NCI-H774 (cell line): ENCODE results near the gene FUT7.

Experiments
- DNase-seq: peaks from one replicate; lab custom pipeline; 2025; lab: John Stamatoyannopoulos, UW

Gene FUT7

DNA sequence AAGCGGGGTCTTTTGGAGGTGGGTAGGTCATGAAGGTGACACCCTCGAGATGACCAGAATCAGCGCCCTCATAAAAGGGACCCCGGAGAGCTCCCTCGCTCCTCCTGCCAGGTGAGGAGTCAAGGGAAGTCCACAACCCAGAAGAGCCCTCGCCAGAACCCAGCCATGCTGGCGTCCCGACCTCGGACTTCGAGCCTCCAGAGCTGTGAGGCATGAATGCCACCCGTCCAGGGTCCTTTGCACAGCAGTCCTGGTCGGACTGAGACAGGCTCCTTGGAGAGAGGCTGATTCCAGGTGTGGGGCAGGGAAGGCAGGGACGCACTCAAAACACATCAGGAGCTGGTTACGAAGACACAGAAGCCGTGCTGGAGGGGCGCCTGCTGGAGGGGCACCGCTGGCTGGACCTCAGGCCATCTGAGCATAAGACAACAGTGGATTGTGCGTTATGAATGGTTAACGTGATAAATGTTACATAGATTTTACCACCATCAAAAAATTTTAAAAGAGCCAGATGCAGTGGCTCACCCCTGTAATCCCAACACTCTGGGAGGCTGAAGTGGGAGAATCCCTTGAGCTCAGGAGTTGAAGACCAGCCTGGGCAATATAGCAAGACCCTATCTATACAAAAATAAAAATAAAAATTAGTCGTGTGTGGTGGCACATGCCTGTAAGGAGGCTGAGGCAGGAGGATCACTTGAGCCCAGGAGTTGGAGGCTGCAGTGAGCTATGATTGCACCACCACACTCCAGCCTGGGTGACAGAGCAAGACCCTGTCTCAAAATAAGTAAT, 29.8 kb downstream of the FUT7 start:
- no peak for DNase-seq

DNA sequence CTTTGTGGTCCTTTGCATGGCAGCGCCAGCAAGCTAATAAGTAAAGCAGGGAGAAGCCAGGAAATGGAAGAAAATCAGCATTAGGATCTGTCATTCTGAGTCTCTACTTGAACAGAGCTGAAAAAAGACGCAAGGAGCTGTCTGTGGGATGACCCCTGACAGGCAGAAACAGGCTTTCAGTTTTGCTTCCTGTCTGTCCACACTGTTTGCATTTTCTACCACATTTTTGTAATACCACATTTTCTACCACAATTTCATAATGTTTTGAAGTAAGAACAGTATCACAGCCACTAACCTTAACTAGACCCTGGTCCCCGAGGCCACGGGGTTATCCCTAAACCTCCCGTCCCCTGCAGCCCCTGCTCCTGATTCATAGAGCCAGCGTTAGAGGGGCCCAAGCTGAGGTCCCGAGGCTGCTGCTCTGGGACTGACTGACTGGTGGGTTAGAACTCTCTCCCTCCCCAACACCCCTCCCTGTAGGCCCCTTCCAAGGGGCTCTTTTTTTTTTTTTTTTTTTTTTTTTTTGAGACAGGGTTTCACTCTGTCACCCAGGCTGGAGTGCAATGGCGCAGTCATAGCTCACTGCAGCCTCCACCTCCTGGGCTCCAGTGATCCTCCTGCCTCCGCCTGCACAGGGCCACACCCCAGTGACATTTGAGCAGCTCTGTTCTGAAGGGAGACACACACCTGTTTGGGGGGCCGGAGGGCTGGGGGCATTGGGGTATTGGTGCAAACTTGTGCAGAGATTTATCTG, 31.5 kb downstream of the FUT7 start:
- no peak for DNase-seq

DNA sequence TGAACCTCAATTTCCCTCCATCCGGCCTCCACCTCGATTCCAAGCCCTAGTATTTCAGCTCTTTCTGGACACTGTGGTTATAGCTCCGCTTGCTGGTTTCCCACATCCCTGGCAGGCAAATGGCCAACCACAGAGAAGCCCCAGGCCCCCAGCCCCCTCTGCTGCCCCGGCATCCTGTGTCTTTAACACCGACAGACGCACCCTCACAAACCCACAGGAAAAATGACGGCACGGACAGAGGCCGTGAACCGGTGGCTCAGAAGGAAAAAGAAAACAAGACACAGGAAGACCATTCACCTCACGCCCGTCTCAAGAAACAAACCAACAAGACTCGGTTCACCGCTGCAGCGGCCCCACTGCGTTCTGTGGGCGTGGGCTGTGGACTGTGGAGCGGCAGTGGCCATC, 34.1 kb downstream of the FUT7 start:
- DNase-seq: no peak

DNA sequence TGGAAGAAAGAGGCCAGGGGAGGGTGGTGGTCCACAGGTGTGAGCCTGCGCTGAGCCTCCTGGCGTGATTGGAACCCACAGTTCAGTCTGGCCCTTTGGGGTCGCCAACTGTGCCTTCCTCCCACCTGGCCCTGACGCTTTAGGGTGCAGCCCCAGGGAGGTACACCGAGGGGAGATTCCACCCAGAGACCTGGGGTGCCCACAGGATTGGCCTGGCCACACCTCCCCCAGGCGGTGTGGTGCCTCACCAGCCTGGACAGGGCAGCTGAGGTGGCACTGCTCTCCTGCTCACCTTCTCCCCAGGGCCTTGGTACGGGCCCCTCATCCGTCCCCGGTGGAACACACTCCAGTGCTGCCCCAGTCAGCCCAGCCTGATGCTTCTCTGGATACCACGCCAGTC, 34.5 kb downstream of the FUT7 start:
- no peak for DNase-seq

DNA sequence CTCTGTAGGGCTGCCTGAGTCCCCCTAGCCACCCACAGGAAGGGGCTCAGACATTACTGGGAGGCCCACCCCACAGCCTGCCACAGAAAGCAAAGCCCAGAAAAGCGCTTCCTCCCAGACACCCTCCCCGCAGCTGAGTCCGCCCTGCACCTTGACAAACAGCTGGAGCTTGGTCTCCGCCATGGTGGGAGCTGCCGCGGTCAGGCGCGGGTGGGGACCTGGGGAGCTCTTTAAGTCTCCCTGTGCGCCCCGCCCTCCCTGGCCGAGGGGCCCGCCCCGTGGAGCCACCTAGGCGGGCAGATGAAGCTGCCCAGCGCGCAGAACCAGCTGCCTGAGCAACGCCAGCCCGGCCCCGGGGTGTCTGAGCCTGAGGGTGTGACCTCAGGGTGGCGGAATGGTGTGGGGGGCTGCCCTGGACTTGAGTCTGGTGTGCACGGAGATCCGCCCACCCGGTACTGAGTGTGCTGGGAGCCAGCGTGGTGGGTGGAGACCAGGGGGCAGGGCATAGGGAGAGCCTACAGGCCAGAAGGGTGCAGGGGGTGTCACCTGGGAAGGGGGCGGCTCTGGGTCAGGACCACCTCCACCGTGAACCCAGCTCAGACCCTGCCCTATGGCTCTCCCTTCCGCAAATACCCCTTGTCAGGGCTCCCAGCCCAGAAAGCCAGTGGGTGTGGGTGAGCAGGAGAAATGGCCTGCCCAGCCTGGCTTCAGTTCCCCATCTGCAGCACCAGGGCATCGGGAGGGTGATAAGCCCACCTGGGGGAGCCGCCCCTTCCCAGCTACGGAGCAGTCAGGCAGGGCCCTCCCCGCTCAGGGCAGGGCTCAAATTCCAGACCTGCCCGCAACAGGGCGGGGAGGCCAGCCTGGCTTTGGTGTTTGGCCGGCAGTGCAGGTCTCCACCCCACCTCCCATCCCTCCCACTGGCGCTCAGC, 35.3 kb downstream of the FUT7 start, which contains the start of gene CLIC3:
TSS of gene CLIC3 (minus strand) at position 208 of the 932 bp plus-strand sequence. CDS start at position 183, 25 bp downstream.
- peak; percentile 25 for DNase-seq

DNA sequence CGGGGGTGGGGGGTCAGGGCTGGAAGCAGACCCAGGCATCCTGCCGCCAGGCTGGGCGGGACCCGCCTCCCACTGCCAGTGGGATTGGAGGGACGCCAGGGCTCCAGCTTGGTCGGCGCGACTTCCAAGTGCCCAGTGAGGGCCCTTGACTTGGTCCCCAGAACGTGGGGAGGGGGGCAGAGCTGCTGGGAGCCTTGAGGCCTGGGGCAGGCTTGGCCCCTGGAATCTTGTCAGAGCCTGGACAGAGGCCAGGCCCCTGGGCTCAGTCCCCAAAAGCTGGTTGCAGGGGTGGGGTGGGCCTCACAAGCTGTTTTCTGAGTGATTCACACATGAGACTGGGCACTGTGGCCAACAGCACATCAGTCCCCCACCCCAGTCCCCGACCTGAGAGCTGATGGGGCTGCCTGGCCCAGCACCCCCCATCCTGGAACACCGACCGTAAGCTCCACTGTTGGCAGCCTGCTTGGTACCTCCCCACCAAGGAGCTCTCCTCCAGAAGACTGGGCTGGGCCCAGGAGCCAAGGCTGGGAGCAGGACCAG, 36.0 kb downstream of the FUT7 start:
- no peak for DNase-seq

DNA sequence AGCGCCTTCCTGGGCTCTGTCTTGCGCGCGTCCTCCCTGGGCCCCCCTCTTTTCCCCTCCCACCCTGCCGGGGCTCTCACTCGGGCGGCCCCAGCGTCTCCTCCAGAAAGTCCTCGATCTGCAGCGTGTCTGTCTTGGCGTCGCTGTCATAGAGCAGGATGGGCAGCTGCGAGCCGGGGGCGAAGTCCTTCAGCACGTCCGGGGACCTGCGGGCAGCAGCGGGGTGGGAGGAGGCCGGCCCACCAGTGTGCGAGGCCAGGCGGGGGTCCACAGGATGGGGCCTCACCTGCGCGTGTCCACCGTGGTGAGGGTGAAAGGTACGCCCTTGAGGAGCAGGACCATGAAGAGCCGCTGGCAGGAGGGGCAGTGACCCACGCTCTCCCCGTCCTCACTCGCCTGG, 36.5 kb downstream of the FUT7 start:
- no peak for DNase-seq

DNA sequence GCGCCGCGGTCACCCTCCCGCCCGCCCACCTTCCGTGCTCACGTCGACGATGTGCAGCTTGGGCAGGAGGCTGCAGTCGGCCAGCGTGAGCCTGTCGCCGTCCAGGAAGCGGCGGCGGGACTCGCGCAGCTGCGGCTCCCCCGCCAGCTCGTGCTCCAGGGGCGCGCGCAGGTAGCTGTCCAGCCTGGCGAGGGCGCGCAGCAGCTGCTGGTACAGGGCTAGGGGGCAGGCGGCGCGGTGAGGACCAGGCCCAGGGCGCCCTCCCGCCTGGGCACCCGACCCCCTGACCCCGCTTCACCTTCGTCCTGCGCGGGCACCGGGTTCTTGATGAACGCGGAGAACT, 37.0 kb downstream of the FUT7 start:
- DNase-seq: no peak

DNA sequence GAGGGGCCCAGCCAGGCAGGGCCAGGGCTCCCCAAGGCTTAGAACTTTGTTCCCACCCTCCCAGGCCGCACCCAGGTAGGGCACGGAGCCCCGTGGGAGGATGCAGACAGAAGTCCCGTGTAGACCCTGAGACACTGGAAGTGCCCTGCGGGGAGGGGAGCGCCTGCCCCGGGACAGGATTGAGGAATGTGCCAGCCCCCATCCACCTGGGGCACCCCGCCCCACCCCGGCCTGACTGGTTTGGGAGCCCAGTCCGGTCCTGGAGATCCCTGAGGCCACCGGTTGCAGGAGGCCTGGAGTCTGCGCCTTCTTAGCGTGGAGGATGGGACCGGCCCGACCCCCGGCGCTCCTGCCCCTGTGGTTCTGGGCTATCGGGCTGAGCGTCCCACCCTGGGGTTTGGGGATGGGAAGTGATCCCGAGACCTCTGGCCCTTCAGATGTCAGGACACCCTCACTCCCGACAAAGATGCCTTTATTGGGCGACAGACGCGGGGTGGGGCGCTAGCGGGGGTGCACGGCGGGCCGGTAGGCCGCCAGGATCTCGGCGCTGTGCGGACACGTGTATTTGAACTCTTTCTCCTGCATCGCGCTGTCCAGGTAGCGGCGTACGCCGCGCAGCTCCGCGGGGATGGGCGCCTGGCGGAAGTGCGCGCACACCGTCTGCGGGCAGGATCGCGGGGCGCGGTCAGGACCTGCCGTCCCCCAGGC, 37.6 kb downstream of the FUT7 start:
- DNase-seq: no peak

DNA sequence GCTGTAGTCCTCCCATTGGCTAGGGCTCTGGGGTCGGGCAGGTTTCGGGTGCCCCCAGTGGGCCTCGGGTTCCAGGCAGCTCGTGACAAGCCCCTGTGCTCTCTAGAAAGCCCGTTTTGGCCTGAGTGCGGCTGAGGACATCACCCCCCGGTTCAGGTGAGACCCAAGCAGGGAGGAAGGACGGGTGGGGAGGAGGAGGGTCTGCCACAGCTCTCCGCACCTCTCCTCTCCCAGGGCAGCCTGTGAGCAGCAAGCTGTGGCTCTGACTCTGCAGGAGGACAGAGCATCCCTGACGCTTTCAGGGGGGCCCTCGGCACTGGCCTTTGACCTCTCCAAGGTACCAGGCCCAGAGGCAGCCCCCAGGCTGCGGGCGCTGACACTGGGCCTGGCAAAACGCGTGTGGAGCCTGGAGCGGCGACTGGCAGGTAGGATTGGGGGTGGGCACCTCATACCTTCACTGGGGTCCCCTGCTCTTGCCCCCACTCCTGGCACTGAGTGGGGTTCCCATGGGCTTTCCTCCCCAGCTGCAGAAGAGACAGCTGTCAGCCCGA, 39.0 kb downstream of the FUT7 start:
- no peak for DNase-seq

DNA sequence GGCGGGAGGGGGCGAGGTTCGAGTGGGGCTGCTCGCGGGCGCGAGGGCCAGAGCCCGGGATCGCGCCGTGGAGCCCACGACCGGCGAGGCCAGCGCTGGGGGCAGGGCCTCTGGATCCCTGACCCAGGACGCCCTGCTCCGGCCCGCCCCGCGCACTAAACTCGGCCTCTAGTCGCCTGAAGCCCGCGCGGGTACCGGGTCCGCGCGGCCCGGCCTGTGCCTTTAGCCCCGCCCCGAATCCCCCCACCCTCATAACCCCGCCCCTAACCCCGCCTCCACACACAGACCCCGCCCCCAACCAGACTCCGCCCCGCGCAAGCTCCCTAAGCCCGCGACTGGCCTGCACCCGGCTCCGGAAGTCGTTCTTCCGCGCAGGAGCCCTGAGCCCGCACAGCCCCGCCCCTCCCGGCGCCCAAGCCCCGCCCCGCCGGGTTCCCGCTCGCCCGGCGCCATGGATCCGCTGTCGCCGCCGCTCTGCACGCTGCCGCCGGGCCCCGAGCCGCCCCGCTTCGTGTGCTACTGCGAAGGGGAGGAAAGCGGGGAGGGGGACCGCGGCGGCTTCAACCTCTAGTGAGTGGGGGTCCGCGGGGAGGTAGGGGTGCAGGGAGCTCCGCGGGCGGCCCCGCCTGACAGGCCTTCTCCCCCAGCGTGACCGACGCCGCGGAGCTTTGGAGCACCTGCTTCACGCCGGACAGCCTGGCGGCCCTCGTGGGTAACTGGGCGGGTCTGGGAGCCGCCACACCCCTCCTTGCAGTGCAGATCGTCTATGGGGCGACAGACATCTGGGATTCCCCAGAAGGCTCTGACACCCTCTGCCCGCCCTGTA, 39.7 kb downstream of the FUT7 start, which contains the start of gene PAXX:
TSS of gene PAXX (plus strand) at position 430 of the 826 bp plus-strand sequence. CDS start at position 452, 22 bp downstream.
- peak; percentile 88 for DNase-seq

DNA sequence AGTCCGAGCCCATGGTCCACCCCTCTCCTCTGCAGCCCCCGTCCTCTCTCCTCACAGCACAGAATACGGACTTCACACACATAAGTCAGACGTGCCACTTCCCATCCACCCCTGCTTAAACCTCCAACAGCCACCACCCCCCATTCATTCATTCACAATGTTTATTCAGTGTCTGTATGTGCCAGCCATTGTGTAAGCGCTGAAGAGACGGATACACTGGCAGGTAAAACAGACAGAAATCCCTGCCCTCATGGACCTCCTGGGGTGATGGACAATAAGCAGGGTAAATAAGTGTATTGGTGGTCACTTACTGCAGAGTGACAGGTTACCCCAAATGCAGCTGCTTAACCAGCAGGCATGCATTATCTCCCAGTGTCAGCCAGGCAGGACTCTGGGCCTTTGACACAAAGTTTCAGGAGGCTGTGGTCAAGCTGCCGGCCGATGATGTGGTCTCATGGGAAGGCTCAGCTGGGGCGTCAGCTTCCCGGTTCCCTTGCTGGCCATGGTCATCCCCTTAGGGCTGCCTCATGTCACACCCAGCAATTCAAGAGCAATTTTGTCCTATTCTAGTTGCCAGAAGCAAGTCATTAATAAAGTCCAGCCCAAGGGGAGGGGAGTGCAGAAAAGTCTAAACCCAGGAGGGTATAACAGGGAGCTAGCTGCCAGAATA, 41.5 kb downstream of the FUT7 start:
- peak; percentile 90 for DNase-seq

DNA sequence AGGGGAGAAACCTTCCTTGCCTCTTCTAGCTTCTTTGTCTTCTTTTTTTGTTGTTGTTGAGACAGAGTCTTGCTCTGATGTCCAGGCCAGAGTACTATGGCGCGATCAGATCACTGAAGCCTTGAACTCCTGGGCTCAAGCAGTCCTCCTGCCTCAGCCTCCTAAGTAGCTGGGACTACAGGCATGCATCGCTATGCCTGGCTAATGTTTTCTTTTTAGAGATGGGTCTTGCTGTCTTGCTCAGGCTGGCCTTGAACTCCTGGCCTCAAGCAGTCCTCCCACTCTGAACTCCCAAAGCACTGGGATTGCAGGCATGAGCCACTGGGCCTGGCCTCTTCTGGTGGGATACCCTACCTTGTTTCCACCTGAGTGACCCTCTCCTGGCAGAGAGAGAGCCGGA, 43.0 kb downstream of the FUT7 start:
- no peak for DNase-seq

DNA sequence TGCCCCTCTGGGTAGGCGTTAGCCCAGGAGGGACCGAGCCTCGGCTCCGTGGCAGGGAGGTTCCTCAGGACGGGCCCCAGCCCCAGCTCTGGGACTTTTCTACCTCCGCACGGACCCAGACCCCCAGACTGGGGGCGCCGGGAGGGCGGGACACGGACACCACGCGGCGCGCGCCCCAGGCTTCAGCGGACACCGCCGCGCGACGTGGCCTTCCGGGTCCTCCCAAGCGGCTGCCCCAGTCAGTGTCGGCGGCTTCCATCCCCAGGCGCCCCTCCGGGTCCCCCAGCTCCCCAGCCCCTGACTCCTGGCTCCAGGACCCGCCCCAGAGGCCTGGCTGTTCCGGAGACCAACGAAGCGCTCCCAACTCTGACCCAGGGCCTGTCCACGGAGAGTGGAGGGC, 46.0 kb downstream of the FUT7 start:
- DNase-seq: no peak

DNA sequence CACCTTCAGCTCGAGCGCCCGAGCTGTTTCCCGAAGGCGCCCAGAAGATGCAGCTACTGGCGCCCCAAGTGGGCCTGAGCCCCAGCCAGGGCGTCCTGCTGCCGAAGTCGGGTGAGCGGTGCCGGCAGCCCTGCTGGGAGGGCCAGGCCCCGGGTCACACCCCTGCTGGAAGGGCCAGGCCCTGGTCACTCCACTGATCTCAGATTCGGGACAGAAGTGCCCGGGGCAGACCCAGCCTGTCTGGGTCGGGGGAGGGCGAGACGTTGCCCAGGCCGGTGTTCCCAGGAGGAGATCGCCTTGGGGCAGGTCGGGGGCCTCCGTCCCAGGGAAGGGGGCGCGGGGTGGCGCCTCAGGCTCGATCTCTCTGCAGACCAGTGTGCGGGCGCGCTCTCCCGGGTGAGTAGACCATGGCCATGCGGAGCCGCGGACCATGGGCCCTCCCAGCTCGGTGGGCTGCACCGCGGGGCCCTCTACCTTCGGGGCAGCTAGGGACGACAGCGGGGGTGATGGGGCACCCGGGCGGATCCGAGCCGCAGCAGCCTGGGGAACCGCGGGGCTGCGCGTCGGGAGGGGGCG, 46.8 kb downstream of the FUT7 start:
- DNase-seq: no peak

DNA sequence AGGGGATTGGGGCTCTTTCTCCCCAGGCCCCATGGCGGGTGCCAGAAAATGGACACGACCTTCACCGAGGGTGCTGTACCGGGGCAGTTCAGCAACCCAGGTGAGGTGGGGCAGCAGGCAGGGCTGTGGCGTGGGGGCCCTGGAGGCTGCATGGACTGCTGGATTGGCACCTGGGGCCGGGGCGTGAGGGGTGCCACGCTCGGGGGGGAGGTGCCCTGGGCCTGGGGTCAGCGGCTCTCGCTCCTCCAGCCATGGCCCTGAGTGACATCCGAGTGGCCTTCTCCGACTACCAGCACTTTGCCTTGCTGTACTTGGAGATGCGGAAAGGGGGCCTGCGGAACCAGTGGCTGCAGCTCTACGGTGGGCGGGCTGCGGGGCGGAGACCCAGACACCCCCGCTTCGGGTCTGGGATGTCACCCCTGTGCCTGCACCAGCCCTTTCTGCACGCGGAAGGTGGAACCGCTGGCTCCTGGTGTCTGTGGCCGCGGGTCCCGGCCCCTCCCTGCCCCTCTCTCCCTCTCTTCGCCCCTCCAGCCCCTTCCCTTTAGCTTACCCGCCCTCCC, 47.3 kb downstream of the FUT7 start:
- DNase-seq: no peak

DNA sequence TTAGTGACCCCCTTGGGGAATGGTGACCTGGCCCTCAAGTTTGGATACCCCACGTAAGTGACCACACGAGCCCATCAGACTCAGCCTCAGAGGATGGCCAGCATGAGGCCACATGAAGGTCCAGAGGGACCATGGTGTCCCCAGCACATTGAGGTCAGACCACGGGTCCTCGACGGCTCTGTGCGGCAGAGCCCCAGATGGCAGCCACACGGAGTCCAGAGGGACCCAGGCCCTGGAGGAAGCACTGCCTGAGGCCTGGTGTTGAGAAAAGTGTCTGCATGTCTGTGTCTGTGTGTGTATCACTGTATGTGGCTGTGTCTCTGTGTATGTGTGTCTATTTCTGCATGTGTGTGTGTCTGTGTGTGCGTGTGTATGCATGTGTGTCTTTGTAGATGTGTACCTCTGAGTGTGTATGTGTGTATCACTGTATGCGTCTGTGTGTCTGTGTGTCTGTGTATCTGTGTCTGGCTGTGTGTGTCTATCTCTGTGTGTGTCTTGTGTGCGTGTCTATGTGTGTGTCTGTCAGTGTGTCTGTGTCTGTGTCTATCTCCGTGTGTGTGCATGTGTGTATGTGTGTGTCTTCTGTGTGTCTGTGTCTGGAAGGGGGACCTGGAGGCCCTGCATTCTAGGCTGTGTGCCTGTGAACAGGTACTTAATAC, 48.1 kb downstream of the FUT7 start:
- DNase-seq: no peak

DNA sequence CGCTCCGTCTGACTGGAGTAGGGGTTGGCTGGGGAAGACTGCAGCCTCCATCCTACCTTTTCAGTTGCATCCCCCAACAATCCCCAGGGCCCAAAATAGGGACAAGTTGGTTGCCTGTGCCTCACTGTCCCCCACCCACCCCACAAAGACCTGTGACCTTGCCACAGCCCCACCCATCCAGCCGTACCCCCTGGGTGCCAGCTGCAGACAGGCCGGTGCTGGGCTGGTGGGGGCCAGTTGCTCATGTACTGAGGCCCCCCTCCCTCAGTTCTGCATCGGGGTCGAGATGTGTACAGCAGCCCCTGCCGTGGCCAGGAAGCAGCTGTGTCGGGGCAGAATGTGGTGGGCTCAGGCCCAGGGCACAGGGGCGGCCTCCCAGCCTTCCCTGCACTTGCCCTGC, 48.7 kb downstream of the FUT7 start:
- DNase-seq: no peak
